Fibroblast of the aortic adventitia (primary cell): ENCODE results near the gene PDLIM4. TPM values are rescaled to one million over a fixed set of nuclear protein-coding genes. Genes with fewer than 3 reads are reported as not detected.
A peak's percentile ranks its signal among the peaks of the same experiment; 100 is the strongest.

ENCODE experiments used
- DNase-seq: peaks from one replicate; pipeline ENCODE4 v3.0.0-alpha.2; 2010; ENCODE audit warnings: low read depth
- H3K4me3 ChIP-seq: 2 replicates; pipeline ENCODE4 v1.5.1; 2011; ENCODE audit warnings: low read depth, mild to moderate bottlenecking, control low read depth, low read length, moderate library complexity
- CTCF ChIP-seq: IDR thresholded peaks from 2 replicates; pipeline ENCODE4 v1.5.1; 2011; ENCODE audit warnings: mild to moderate bottlenecking, low read length, control low read depth, inconsistent platforms; ENCODE audit not compliant: insufficient read depth
- total RNA-seq: library from RNA; depleted of rRNA; stranded (reverse); fragments of >200 nt; gene quantifications from 2 replicates; pipeline ENCODE4 v1.2.3, GENCODE V29; 2012; ENCODE audit warnings: low replicate concordance

Gene PDLIM4
- total RNA-seq, 1 donor = 41.8 TPM

- no peak for TF ChIP-seq CTCF
- DNase-seq = no peak
- H3K4me3 ChIP-seq = no peak overlapping the region
Observed at GRCh38 chr5:132309679-132310078, 52.2 kb downstream of the PDLIM4 start.

- DNase-seq = peak; percentile 32
- TF ChIP-seq CTCF = no peak
- no peak overlapping the region for H3K4me3 ChIP-seq
Observed at GRCh38 chr5:132310141-132310834, 52.8 kb downstream of the PDLIM4 start.

- H3K4me3 ChIP-seq = no peak overlapping the region
- peak; percentile 93 for DNase-seq
- no peak for TF ChIP-seq CTCF
Observed at GRCh38 chr5:132313366-132313765, 55.9 kb downstream of the PDLIM4 start.

GRCh38 chr5:132313961-132314432 lies 56.5 kb downstream of the PDLIM4 start:
- TF ChIP-seq CTCF = no peak
- H3K4me3 ChIP-seq = no peak overlapping the region

GRCh38 chr5:132315529-132316067 lies 58.1 kb downstream of the PDLIM4 start:
- TF ChIP-seq CTCF = peak; percentile 9
- H3K4me3 ChIP-seq = no peak overlapping the region
- no peak for DNase-seq

More at GRCh38 chr5:132313961-132314432, 56.5 kb downstream of the PDLIM4 start:
- no peak for DNase-seq

- DNase-seq = no peak
- no peak overlapping the region for H3K4me3 ChIP-seq
- no peak for TF ChIP-seq CTCF
Observed at GRCh38 chr5:132319975-132320374, 62.5 kb downstream of the PDLIM4 start.
